H1 (cell line): ENCODE measurements around the gene RABGGTB. TPM values are rescaled to one million over a fixed set of nuclear protein-coding genes. Genes with fewer than 3 reads are reported as not detected.

Experiments
- CTCF ChIA-PET: fragments of 300-600 bp; sonication (Branson Sonifier 250); formaldehyde crosslinking; loops from one replicate; lab custom pipeline; 2021; ENCODE audit not compliant: partially characterized antibody; lab: Charles Lee
- POLR2A ChIA-PET: fragments of 300-600 bp; sonication (Branson Sonifier 250); formaldehyde crosslinking; loops from one replicate; lab custom pipeline; 2021; ENCODE audit warnings: inconsistent platforms; ENCODE audit not compliant: partially characterized antibody; lab: Charles Lee
- DNase-seq, 2 experiments: peaks; one replicate each; pipeline versions ENCODE4 v3.0.0 to v3.0.0-alpha.2; 2010 to 2022; ENCODE audit warnings: low spot score in 2 of 2, low read depth in 1 of 2, mixed read lengths in 1 of 2
- FAIRE-seq: peaks from 2 replicates; lab custom pipeline; 2011; peaks lifted over from hg19 to GRCh38; lab: Jason Lieb, UNC
- H2AFZ ChIP-seq: 2 replicates; pipeline ENCODE4 v1.8.1; 2012; ENCODE audit warnings: low read length, inconsistent platforms
- H2AK5ac ChIP-seq: 2 replicates; pipeline ENCODE4 v1.6.1; 2013; ENCODE audit warnings: low read depth, low read length
- H2BK120ac ChIP-seq: replicated peaks from 2 replicates; pipeline ENCODE3; 2013; ENCODE audit warnings: low read depth, low read length, inconsistent platforms
- H2BK12ac ChIP-seq: 2 replicates; pipeline ENCODE4 v1.6.1; 2013; ENCODE audit warnings: low read depth, low read length
- H2BK15ac ChIP-seq: 2 replicates; pipeline ENCODE4 v1.6.1; 2013; ENCODE audit warnings: low read length
- H2BK20ac ChIP-seq: 2 replicates; pipeline ENCODE4 v1.6.1; 2013; ENCODE audit warnings: low read length
- H2BK5ac ChIP-seq: 2 replicates; pipeline ENCODE4 v1.6.1; 2013; ENCODE audit warnings: low read depth, low read length
- H3K14ac ChIP-seq: 2 replicates; pipeline ENCODE4 v1.6.1; 2013; ENCODE audit warnings: inconsistent platforms; ENCODE audit not compliant: insufficient read length
- H3K18ac ChIP-seq: 2 replicates; pipeline ENCODE4 v1.6.1; 2013; ENCODE audit warnings: low read length; ENCODE audit errors: extremely low read depth
- H3K23ac ChIP-seq: 2 replicates; pipeline ENCODE4 v1.6.1; 2013; ENCODE audit warnings: inconsistent platforms; ENCODE audit not compliant: insufficient read length
- H3K23me2 ChIP-seq: 2 replicates; pipeline ENCODE4 v1.6.1; 2013; ENCODE audit warnings: low read depth, low read length
- H3K27ac ChIP-seq: 2 replicates; pipeline ENCODE4 v1.6.1; 2011; ENCODE audit warnings: low read depth, low read length, inconsistent platforms
- H3K27me3 ChIP-seq, 4 experiments: replicated peaks in 1 of 4; 1 replicate in 1 of 4; 2 replicates in 3 of 4; pipeline versions ENCODE4 v1.6.1 to v1.8.1; 2011 to 2013; ENCODE audit warnings: low read length in 3 of 4, mild to moderate bottlenecking in 3 of 4, inconsistent platforms in 2 of 4, mixed read lengths in 2 of 4, moderate library complexity in 1 of 4; ENCODE audit not compliant: control insufficient read depth in 3 of 4, insufficient read depth in 3 of 4; ENCODE audit errors: extremely low read depth in 1 of 4
- H3K36me3 ChIP-seq, 4 experiments: 2 replicates each; pipeline versions ENCODE4 v1.6.1 to v1.8.1; 2011 to 2013; ENCODE audit warnings: mild to moderate bottlenecking in 4 of 4, low read length in 3 of 4, moderate library complexity in 2 of 4, control low read depth in 1 of 4, inconsistent platforms in 1 of 4; ENCODE audit not compliant: insufficient read depth in 4 of 4, control insufficient read depth in 2 of 4
- H3K4ac ChIP-seq: replicated peaks from 2 replicates; pipeline ENCODE3; 2013; ENCODE audit warnings: low read length, low read depth, mixed read lengths, inconsistent platforms; ENCODE audit not compliant: insufficient read length
- H3K4me1 ChIP-seq, 4 experiments: replicated peaks in 1 of 4; 1 replicate in 1 of 4; 2 replicates in 3 of 4; pipeline versions ENCODE4 v1.6.1 to v1.8.1; 2011 to 2013; ENCODE audit warnings: low read length in 3 of 4, inconsistent platforms in 2 of 4, mixed read lengths in 1 of 4; ENCODE audit not compliant: insufficient read depth in 4 of 4, control insufficient read depth in 3 of 4
- H3K4me2 ChIP-seq, 2 experiments: 2 replicates each; pipeline versions ENCODE4 v1.6.1 to v1.8.1; 2011 to 2013; ENCODE audit warnings: low read depth in 2 of 2, low read length in 2 of 2, control low read depth in 1 of 2, inconsistent platforms in 1 of 2, mild to moderate bottlenecking in 1 of 2; ENCODE audit not compliant: insufficient read depth in 1 of 2
- H3K4me3 ChIP-seq, 4 experiments: fragments of 200-600, 300-600 bp in 1 of 4; sonication (generic), shearing (Covaris generic), sonication (Bioruptor Twin) in 1 of 4; 2 replicates each; pipeline versions ENCODE4 v1.5.1 to v1.8.1; 2011 to 2016; ENCODE audit warnings: low read length in 4 of 4, low read depth in 3 of 4, control low read depth in 2 of 4, inconsistent platforms in 2 of 4, mild to moderate bottlenecking in 2 of 4, mixed read lengths in 1 of 4, moderate library complexity in 1 of 4; ENCODE audit not compliant: insufficient read depth in 2 of 4; ENCODE audit errors: extremely low read depth in 1 of 4
- H3K56ac ChIP-seq: replicated peaks from 2 replicates; pipeline ENCODE3; 2013; ENCODE audit warnings: low read depth, mild to moderate bottlenecking, mixed read lengths, low read length, inconsistent platforms; ENCODE audit not compliant: insufficient read length
- H3K79me1 ChIP-seq: 2 replicates; pipeline ENCODE4 v1.6.1; 2013; ENCODE audit warnings: low read depth, low read length, control low read depth
- H3K79me2 ChIP-seq, 2 experiments: 2 replicates each; pipeline versions ENCODE4 v1.6.1 to v1.8.1; 2012 to 2013; ENCODE audit warnings: low read length in 2 of 2, mild to moderate bottlenecking in 2 of 2, inconsistent platforms in 1 of 2; ENCODE audit not compliant: insufficient read depth in 2 of 2, control insufficient read depth in 1 of 2
- H3K9ac ChIP-seq, 4 experiments: replicated peaks in 1 of 4; 1 replicate in 1 of 4; 2 replicates in 3 of 4; pipeline versions ENCODE4 v1.6.1 to v1.8.1; 2011 to 2013; ENCODE audit warnings: low read depth in 3 of 4, low read length in 3 of 4, control low read depth in 2 of 4, mild to moderate bottlenecking in 2 of 4, moderate library complexity in 2 of 4, inconsistent platforms in 1 of 4; ENCODE audit errors: extremely low read depth in 1 of 4
- H3K9me3 ChIP-seq, 2 experiments: 2 replicates each; pipeline versions ENCODE4 v1.6.1 to v1.8.1; 2012 to 2013; ENCODE audit warnings: mild to moderate bottlenecking in 2 of 2, moderate library complexity in 2 of 2, control low read depth in 1 of 2, inconsistent platforms in 1 of 2, low read depth in 1 of 2, low read length in 1 of 2, mixed read lengths in 1 of 2; ENCODE audit not compliant: insufficient read depth in 2 of 2
- H4K20me1 ChIP-seq, 2 experiments: replicated peaks in 1 of 2; 2 replicates each; pipeline versions ENCODE3 to v1.8.1; 2011 to 2013; ENCODE audit warnings: inconsistent platforms in 2 of 2, low read length in 2 of 2, mild to moderate bottlenecking in 1 of 2; ENCODE audit not compliant: insufficient read depth in 2 of 2, control insufficient read depth in 1 of 2
- H4K5ac ChIP-seq: 2 replicates; pipeline ENCODE4 v1.6.1; 2013; ENCODE audit warnings: low read length, low read depth, mixed read lengths, inconsistent platforms; ENCODE audit not compliant: insufficient read length
- H4K8ac ChIP-seq: 2 replicates; pipeline ENCODE4 v1.8.0; 2013; ENCODE audit warnings: mild to moderate bottlenecking, moderate library complexity, low read length, inconsistent platforms; ENCODE audit not compliant: insufficient read depth; ENCODE audit errors: extremely low read depth
- H4K91ac ChIP-seq: replicated peaks from 2 replicates; pipeline ENCODE3; 2013; ENCODE audit warnings: low read length, mixed read lengths, inconsistent platforms; ENCODE audit not compliant: insufficient read length
- ASH2L ChIP-seq: fragments of 200-600, 300-600 bp; sonication (generic); IDR thresholded peaks from one replicate; pipeline ENCODE4 v1.7.1; 2017; ENCODE audit warnings: low read length
- ATF3 ChIP-seq: IDR thresholded peaks from 2 replicates; pipeline ENCODE4 v1.6.1; 2011; ENCODE audit warnings: low read depth, mild to moderate bottlenecking, low read length; ENCODE audit not compliant: insufficient read depth
- POU5F1 ChIP-seq: IDR thresholded peaks from 2 replicates; pipeline ENCODE4 v1.6.1; 2011; ENCODE audit warnings: low read depth, mild to moderate bottlenecking, low read length, moderate library complexity
- RFX5 ChIP-seq: IDR thresholded peaks from 2 replicates; pipeline ENCODE4 v1.6.1; 2011; ENCODE audit warnings: low read depth, low read length, improper control_type of control experiment, borderline replicate concordance
- RXRA ChIP-seq: IDR thresholded peaks from 2 replicates; pipeline ENCODE4 v1.6.1; 2011; ENCODE audit warnings: low read depth, mild to moderate bottlenecking, low read length, moderate library complexity; ENCODE audit not compliant: insufficient read depth
- SAP30 ChIP-seq: fragments of 300-600 bp; sonication (generic); IDR thresholded peaks from 2 replicates; pipeline ENCODE4 v1.7.1; 2012; ENCODE audit warnings: low read length, moderate library complexity, mild to moderate bottlenecking, inconsistent platforms; ENCODE audit not compliant: insufficient read depth, insufficient replicate concordance
- TBP ChIP-seq: IDR thresholded peaks from 2 replicates; pipeline ENCODE4 v1.6.1; 2011; ENCODE audit warnings: low read depth, low read length, improper control_type of control experiment
- WGBS, 2 experiments: shearing (Covaris generic) in 1 of 2; methylation state at CpG; one replicate each; pipeline versions ENCODE4 v1.1.6 to v1.1.7; 2013 to 2015; ENCODE audit warnings: low lambda C conversion rate in 2 of 2, mixed read lengths in 2 of 2, inconsistent platforms in 1 of 2, low coverage in 1 of 2, missing lambda C conversion rate in 1 of 2; ENCODE audit not compliant: insufficient replicate concordance in 2 of 2, insufficient coverage in 1 of 2, insufficient read length in 1 of 2; ENCODE audit errors: extremely low coverage in 1 of 2, missing lambda C conversion rate in 1 of 2; 5-methylcytosine and 5-hydroxymethylcytosine counted together
- polyA plus RNA-seq, 7 experiments: library from polyadenylated mRNA; depleted of rRNA in 3 of 7; stranded (reverse) in 5 of 7; unstranded in 2 of 7; fragments of >200 nt in 5 of 7; fragments of 200-250 nt in 2 of 7; gene quantifications; 1 replicate in 5 of 7; 2 replicates in 1 of 7; 4 replicates in 1 of 7; pipeline versions ENCODE4 v1.2.1 to v1.2.3, GENCODE V29; 2011 to 2013; ENCODE audit warnings: missing spikeins in 2 of 7, mixed read lengths in 2 of 7
- total RNA-seq: library from RNA; stranded (reverse); fragmentation: NEBNext Ultra II Directional; extraction: Animal tissue kit (Norgen Biotek cat#: 25700); gene quantifications from 2 replicates; pipeline ENCODE4 v1.2.1, GENCODE V29; 2021

Gene RABGGTB
- total and polyA plus RNA-seq, 2 of the 8 experiments (the other 6 are each of a cell fraction or from before 2014, with no cell fraction given): 70.7 to 124 TPM

GRCh38 chr1:75812065-75812464 is 26.0 kb downstream of the RABGGTB start:
- Histone ChIP-seq H4K8ac (no peak overlapping the region), H3K23me2 (no peaks in the 10 kb centered on the region), H3K23ac (no peak overlapping the region), H4K91ac (no peak overlapping the region), H3K9ac (no peak overlapping the region), H2BK15ac (no peak overlapping the region), H4K20me1 (no peaks in the 10 kb centered on the region), H2BK5ac (no peak overlapping the region), H3K4me2 (no peak overlapping the region), H2AFZ (no peak overlapping the region), H2BK12ac (no peak overlapping the region), H2BK20ac (no peak overlapping the region), H3K4me1 (no peaks in the 10 kb centered on the region), H3K27me3 (no peaks in the 10 kb centered on the region), H3K36me3 (no peaks in the 10 kb centered on the region), H3K14ac (no peak overlapping the region), H2AK5ac (no peak overlapping the region), H4K5ac (no peak overlapping the region), H3K79me2 (no peaks in the 10 kb centered on the region), H3K79me1 (no peaks in the 10 kb centered on the region), H2BK120ac (no peak overlapping the region), H3K4me3 (no peak overlapping the region), H3K27ac (no peak overlapping the region), H3K56ac (no peak overlapping the region), H3K9me3 (no peaks in the 10 kb centered on the region), H3K18ac (no peak overlapping the region), H3K4ac (no peak overlapping the region)
- ChIA-PET CTCF (interaction anchor here (0.5 to 1.1 kb wide), 3 partner anchors 10 to 1607 kb away, joined by 3 read pairs; no protein-coding TSS in a partner anchor), POLR2A (interaction anchor here (2.3 kb wide), 1 partner anchor 15 kb away, joined by 11 read pairs; the partner anchor contains the start of gene MSH4)
- WGBS, 2 experiments: 77% methylated on average over 3 of the region's 3 CpGs; no CpG with 5 or more reads in 1 of the 2 experiments
- no peak for DNase-seq
- no peak for FAIRE-seq
- TF ChIP-seq POU5F1 (no peak), ATF3 (no peak), TBP (no peak), RXRA (no peak), RFX5 (no peak), SAP30 (no peak), ASH2L (no peak)
